ENCODE results near the gene GDNF.

GDNF gene

DNA sequence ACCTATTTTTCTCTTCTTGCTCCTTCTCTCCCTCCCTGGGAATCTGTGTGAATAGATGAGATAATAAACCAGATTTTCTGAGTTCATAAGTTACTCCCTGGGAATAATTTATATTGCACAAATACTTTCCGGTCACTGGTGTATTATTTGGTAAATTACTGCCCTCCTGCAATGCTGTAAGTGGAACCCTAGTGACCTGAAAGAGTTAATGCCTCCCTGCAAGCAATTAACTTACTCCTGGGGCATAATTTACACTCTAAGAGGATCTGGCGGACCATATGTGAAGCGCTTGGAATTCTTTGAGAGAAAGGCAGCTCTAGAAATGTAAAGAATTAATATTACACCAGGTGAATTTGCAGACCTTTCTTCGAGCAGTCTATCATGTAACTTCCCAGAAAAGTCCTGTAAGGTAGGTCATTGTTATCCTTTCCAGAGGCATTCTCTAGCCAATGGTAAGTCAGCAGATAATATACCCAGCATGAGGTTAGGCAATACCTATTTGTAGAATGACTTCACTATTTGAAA is 7.0 kb upstream of the GDNF start:
- no peak for DNase-seq (ENCODE audit: low spot score)

DNA sequence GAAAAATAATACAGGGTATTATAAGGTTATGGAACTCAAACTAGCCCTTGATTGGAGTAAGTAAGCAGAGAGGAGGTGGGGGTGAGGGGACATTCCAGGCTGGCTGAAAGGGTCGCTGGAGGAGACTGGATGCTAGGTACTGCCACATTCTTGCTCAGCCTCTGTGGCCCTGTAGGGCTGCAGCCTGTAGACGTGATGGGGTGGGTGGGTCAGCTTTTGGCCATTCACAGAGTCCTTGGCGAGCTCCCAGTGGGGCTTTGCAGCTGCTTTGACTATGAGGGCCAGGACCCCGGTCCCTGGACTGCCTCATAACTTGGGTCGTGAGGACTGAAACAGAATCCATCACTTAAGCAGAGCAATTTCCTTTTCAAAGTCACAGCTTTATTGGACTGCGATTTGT is 4.2 kb upstream of the GDNF start:
- no peak for DNase-seq (ENCODE audit: low spot score)

DNA sequence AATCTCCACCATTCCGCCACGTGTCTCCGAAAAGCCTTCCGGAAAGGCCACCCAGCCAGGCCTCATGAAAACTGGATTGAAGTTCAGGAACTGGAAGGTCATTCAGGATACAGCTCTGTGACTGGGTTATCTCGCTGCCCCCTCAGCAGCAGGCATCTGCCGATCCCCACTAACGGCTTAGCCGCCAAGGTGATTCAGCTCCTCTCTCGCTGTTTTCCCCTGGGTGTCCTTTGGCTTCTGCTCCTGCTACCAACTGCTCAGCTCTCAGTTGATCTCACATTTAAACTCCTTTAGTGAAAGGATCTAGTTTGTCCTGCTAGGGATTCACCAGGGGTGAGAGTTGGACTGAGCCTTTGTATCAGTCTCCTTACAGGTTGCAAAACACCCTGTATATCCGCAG is 2.2 kb upstream of the GDNF start:
- no peak for DNase-seq (ENCODE audit: low spot score)

DNA sequence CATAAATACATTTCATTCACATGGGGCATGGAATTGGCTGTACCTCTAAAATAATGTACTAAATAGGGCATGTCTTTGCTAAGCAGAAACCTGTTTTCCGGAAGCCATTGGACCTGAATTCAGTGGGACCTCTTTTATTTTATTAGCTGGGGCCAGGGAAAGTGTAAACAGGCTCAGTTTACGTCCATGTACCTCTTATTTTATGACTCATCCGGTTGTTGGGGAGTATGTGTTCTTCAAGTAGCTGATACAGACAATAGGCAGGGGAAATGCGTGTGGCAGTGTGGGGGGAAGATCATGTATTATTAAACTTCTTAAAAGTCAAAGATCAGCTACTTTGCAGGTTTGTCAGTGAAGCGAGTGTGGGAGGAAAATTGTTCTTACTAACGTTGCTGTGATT is 1.4 kb upstream of the GDNF start:
- DNase-seq (ENCODE audit: low spot score): no peak

DNA sequence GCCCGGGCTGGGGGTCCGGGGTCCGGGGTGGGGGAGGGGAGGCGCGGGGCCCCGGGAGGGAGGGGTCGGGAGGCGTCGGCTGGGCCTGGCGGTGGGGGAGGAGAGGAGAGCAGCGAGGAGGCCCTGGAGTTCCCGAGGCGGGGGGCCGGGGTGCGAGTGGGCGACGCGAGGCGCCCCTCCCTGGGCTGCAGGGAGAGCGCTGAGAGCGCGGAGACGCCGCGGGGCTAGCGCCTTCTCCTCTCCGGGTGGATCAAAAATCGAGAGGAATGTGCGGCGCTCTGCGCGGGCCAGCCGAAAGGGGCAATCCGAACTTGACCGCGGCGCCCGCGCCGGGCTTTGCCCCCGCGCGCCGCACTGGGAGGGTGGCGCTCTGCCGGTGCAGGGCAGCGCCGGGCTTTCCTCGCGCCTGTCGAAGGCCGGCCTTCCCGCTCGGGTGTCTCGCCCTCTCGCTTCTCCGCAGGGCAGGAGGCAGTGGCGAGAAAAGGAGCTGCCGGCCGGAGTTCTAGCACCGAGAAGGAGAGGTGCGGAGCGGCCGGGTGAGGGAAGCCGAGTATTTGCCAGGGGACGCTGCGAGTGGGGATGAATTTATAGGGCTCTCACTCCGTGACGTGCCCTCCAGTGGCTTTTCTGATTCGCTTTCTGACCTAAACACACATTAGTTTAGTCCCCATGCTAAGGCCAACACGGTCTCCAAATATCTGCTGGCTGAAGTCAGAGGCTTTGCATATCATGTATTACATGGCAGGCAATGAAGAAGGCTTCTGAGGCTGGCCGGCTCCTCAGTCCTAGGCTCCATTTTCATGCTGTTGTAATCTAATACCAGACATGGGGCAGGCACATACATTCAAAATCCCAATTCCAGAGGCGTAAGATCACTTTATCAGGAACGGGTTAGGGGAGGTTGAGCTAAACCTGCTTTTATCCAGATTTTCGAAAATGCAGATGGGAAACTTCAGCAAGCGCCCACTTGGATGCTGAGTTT is 503 bp upstream of the GDNF start:
- DNase-seq (ENCODE audit: low spot score): no peak

DNA sequence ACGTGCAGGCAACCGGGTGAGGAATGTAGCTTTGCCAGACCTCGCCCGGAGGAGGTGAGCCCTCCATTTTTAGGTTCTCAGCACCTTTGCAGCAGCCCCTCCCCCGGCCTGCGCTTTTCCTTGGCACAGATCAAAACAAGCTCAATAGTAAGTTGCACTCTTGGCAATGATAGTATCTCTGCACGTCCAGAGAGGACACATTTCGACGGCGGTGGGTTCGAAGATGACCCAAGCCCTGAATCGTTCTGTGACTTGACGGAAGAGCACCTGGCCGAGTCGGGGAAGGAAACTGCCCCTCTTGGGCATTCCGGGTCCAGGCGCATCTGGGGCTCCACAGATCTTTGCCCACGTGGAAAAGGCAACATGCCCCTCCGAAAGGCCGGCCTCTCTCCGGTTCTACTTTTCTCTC is 904 bp downstream of the GDNF start:
- no peak for DNase-seq (ENCODE audit: low spot score)

DNA sequence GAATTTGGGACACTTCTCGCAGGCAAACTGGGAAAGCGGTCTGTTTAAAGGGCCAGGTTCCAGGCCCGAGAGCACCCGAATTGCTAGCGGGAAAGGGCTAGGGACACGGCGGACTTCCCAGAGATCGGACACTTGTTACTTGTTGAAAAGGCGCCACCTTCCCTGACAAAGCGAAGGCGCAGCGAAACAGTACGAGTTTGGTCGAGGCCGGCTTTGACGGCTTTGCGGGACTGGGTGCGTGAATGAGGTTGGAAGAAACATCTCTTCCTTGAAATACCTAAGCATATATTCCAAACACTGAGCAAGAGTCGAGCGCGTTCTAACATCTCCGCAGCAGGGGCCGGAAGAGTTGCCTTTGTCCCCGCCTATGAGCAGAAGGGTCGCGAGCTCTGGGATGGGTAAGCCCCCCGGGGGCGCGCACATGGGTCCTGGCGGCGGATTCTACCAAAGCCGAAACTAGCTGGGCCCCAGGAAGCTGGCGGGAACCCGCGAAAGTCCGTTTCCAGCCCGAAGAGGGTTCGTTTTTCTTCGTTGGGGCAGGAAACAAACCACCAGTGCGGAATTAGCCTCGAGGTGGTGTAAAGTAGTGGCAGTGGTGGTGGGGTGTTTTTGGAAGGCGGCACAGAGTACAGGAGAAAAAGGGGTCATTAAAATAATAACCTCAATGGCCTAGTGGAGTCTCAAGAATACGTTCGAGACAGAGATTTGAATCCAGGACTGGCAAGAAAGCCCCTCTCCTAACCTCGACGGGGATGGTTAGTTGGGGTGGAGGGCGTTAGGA is 1.5 kb downstream of the GDNF start:
- DNase-seq (ENCODE audit: low spot score): no peak

DNA sequence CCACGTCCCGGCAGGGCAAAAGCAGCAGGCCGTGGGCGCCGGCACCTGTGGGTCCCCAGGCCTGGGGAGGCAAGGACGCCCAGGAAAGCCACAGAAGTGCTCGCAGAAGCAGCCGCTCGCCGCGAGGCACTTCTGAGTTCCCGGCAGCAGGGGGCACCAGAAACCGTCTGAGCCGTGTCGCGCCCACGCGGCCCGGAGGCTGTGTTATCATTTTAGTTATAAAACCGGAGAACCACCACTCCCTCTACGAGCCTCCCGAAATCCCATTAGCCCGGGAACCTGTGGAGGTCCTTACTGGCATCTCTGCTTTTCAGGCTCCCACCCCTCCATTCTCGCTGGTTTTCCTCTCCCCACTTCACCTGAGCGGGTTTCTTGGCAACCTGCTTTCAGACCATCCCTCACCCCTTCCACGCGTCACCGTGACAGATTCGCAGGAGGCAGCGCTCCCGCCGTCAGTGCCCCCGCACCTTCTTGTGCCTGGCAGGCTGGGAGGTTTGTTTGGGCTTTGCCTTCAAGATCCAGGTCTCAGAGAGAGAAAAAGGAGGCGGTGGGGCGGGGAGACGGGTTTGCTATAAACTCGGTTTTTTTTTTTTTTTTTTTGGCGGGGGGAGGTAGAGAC is 2.3 kb downstream of the GDNF start:
- no peak for DNase-seq (ENCODE audit: low spot score)

DNA sequence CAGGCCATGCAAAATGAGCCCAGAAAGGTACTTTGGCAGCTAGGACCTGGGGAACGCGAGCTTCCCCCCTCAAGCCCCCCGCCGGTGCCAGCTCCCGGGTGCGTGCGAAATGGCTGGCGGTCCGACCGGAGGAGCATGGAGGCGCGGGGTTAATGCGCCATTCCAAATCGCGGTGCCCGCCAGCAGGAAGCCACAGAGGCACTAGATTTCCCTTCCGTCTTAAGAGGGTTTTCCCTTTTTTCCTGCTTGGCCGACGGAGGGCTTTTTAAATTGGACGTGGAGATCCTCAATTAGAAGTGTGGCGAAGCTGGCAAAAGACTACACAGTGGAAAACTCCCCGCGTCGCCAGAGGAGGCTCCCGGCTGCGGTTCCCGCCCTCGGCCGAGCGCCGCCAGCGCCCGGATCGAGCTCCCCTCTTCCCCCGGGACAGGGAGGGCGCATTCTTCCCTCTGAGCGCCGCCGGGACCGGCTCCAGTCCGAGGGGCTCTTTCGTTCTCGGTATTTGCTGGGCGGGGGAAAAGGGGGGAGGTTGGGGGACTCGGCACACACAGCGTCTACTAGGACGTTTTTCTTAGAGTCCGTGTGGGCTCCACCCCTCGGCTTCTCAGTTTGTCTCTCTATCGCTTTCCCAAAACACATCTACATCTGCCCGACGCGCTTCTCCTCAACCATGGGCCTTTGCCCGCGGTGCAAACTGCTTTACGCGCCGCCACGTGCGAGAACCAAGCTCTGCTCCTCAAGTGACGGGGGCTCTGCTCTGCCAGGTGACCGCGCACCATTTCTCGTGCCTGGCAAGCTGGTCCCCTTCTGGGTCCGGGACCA is 3.0 kb downstream of the GDNF start:
- no peak for DNase-seq (ENCODE audit: low spot score)

DNA sequence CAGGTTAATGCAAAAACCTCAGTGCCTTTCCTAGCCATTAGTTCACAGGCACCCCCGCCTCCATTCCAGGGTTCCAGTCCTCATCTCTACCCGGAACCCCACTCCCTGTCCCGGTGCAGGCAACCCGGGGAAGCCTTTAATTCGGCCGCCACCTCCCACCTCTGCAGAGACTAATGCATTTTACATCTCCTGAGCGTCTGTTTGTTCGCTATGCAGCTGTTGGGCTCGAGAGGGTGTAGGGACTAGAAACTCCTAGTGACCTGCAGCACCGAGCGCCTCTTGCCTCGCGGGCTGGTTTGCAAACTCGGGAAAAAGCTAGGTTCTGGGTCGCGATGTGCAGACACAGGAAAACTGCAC is 3.6 kb downstream of the GDNF start:
- DNase-seq (ENCODE audit: low spot score): no peak

DNA sequence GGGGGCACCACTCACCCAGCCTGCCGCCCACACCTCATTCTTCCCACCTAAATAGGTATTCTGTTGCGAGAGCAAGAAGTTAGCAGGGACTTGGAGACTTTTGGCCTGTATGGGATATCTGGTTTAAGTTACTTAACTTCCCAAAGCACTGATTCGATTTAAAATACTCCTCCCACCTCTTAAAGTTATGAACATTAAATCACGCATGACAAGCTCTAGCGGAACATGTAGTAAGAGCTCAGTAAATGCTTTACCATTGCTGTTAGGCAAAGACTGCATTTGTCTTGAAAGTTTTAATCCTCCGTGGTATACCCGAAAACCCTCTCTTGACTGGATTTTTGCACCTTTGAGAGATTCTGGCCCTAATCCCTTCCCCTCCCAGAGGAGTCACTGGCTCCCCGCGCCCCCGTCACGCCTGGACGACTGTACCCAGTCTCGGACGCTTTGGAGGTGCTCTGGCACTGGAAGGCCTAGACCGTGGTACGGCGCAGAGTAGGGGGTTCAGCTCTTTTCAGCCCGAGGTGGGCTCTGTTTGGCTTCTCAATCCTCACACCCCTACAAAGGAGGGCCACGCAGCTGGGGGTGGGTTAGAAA is 4.4 kb downstream of the GDNF start:
- DNase-seq (ENCODE audit: low spot score): no peak

DNA sequence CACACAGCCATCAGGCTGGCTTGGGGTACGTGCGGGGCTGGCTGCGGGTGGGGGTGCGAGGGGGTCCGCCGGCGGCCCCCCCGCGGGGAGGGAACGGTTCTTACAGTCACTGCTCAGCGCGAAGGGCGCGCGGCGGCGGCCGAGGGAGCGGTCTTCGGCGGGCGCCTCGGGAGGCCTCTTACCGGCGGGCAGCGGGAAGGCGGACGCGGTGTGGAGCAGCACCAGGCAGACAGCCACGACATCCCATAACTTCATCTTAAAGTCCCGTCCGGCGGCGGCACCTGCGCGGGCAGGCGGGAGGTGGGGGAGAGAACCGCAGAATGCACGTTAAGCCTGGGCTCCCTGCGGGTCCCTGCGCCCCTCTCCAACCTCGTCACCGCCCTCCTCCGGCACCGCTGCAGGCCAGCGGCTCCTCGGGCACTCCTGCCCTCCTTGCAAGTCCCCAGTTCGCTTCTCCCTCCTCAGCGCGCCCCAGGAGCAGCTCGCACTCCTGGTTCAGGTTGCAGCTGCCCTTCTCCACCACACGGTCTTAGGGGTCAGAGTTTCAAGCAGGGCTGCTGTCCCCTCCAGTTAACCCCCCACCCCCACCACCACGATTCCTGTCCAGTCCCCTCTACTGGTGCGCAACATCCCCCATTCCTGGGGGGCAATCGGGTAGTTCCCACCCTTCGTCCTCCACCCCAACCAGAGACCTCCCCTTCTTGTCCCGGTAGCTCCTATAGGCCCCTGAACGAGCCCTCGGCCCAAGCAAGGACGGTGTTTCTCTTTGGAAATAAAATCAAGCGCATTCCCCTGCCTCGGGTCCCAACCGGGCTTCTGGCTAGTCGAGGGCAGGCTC is 5.1 kb downstream of the GDNF start:
- DNase-seq (ENCODE audit: low spot score): no peak

DNA sequence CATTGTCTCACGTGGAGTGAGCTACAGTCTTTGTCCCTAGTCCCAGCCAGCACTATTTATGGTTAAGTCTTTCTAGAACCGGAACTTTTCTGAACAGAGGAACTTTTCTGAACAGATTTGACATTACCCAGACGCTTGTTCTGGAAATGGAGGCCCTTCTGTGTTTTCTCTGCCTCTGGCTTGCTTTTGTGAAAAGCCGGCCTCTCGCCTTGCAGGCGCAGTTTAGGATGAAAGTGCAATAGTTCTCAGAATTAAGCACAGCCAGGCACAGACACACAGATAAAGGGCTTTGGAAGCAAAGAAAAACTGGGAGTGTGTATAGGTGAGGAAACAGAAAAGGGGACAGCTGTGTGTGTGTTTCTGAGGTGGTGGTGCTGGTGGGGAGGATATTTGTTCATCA is 5.9 kb downstream of the GDNF start:
- DNase-seq (ENCODE audit: low spot score): no peak

DNA sequence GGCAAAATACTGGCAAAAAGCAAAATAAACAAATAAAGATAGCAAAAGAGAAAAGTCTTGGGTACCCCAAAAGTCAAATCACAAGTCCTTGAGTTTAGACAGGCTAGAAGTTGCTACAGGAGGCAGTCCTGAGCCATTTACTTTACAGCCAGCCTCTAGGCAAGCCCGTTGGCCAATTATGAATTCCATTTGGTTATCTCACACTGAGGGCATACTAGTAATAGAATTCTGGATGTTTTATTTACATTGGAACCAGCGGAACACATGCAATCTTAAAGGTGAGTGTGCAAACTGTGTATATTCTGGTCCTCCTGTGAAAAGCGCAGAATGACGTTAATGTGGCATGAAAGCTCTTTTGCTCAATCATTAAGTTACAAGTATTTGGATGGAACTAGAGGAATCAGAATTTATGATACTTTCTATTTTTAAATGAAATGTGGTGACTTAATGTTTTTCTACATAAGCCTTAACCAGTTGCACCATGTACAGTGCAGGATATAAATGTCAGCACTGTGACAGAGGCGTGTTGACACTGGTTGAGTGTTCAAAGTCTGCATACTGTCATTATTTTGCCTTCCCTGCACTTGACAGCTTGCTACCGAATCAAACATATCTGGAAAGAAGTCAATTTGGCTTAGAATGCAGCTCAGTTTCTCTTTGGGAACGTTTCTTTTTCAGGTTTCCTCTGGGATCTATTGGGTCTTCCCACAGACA is 7.9 kb downstream of the GDNF start:
- DNase-seq (ENCODE audit: low spot score): no peak

DNA sequence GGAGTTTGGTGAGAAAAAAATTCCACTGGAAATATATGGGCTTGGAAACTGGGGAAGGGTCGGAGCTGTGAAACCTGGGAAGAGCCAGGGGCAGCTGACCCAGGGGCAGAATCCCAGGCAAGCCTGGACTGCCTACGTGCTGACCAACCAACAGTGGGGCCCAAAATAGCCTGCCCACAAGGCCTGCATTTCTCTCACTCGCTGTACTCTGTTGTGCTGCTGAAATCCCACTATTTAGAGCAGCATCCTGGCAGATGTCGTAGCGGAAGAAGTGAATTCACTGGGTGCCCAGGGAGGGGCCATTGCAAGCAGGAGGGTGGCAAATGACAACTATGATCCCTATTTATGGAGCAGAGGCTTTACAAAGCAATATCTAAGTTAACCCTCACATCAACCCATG is 9.5 kb downstream of the GDNF start:
- DNase-seq (ENCODE audit: low spot score): no peak

DNA sequence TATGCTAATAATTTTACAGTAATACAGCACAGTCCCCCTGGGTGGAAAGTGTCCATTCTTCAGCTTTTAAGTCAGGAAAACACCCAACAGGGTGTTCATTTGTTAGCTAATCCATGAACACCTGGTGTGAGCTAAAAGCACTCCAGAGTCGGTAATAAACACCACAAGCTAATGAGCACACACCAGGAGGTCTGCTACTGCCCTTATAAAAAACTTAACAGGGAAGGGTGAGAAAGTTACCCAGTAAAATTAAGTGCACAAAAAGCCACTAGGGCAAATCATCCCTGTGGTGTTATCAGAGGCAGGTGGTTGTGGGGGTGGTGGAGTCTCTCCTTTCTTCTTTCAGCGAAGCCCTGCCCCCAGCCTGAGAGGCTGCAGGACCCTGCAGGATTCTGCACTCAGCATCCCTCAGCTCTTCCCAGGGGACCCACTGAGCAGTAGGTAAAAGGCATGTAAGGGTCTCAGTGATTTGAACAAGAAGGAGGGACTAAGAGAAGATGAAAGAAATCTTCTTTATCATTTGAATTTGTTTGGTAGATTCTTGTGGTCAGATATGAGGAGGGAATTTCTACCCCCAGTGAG is 14.4 kb downstream of the GDNF start:
- DNase-seq (ENCODE audit: low spot score): no peak

DNA sequence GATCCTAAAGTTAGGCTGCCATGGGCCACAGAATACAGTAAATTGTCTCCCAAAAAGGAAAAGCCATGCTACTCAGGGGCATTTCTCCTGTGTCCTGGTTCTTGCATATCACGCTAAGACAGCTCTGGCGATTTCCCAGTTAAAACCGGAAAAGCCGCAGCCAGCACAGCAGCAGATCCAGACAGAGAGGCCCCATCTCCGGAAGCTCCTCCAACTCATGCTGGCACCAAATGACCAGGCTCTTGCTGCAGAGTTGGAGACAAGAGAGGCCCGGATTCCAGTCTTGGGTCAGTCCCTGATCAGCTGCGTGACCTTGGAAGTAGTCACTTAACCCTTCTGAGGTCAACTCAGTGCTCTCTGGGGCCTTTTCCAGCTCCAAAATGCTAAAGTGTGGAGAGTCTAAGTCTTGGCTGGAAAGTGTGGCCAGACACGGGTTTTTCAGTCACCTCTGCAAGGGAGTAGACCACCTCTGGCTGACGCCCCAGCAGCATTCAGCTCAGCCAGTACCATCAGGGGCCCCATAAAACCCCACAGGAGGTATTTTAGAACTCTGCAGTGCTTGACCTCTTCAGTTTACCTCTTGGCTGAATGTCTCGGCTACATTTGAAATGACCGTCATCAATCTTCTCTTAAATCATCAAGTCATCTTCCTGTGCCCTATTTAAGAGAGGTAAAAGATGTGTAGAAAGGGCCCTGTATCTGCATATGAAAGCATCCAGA is 16.2 kb downstream of the GDNF start:
- DNase-seq (ENCODE audit: low spot score): no peak

DNA sequence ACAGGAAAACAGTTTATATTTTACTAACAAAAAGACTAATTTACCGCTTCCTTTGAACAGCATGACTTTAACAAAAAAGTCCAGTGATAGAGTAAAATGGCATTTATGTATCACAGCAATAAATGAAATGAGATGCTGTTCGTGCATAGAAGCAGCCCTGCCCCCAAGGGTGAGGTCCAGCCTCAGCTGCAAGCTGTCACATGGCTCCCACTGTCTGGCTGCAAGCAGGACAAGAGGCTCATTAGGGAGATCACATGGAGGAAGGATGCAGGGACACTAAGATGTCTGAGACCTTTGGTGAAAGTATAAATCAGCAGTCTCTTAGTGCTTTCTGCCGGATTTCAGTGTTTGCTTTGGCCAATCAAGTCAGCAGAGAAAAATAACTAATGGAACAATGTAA is 23.0 kb downstream of the GDNF start:
- DNase-seq (ENCODE audit: low spot score): no peak

DNA sequence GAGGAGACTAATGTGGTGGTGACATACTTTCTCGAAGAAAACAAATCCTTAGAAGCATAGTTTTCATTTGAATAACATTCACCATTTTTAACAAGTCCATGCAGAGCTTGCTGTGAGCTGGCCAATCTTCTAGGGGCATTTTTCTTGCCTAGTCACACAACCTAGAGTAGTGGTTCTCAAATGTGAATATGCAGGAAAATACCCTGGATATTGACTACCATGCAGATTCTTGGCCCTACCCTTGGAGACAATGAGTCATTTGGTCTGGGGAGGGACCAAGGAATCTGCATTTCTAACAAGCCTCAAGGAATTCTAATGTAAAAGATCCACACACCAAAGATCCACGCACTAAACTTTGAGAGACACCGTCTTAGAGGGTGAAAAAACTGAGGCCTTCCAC is 23.5 kb downstream of the GDNF start:
- no peak for DNase-seq (ENCODE audit: low spot score)

All from hematopoietic multipotent progenitor cell treated with erythropoietin and hydrocortisone succinate and interleukin-3 and kit ligand, for 17 days (in vitro differentiated cells).